ENCODE results near the gene CACNA1S.

CACNA1S gene

GRCh38 chr1:201111672-201112071 lies 554 bp downstream of the CACNA1S start:
- H3K4me3 ChIP-seq (ENCODE audit: low read depth, low read length): no peak overlapping the region
- TF ChIP-seq CTCF (IDR thresholded peaks at IDR 0.05; ENCODE audit: low read depth, low read length): no peak

- H3K4me3 ChIP-seq (ENCODE audit: low read depth, low read length): no peak overlapping the region
- no peak for TF ChIP-seq CTCF (IDR thresholded peaks at IDR 0.05; ENCODE audit: low read depth, low read length)
These were observed 1.1 kb downstream of the CACNA1S start for GRCh38 chr1:201111156-201111555.

- TF ChIP-seq CTCF (IDR thresholded peaks at IDR 0.05; ENCODE audit: low read depth, low read length): no peak
- H3K4me3 ChIP-seq (ENCODE audit: low read depth, low read length): no peak overlapping the region
These were observed 1.6 kb downstream of the CACNA1S start for GRCh38 chr1:201110616-201111015.

- no peak for TF ChIP-seq CTCF (IDR thresholded peaks at IDR 0.05; ENCODE audit: low read depth, low read length)
These were observed 2.1 kb downstream of the CACNA1S start for GRCh38 chr1:201110138-201110537.

GRCh38 chr1:201109651-201110050 lies 2.6 kb downstream of the CACNA1S start:
- no peak for TF ChIP-seq CTCF (IDR thresholded peaks at IDR 0.05; ENCODE audit: low read depth, low read length)
- H3K4me3 ChIP-seq (ENCODE audit: low read depth, low read length): no peak overlapping the region

More at GRCh38 chr1:201110138-201110537, 2.1 kb downstream of the CACNA1S start:
- H3K4me3 ChIP-seq (ENCODE audit: low read depth, low read length): no peak overlapping the region

- TF ChIP-seq CTCF (IDR thresholded peaks at IDR 0.05; ENCODE audit: low read depth, low read length): no peak
- no peak overlapping the region for H3K4me3 ChIP-seq (ENCODE audit: low read depth, low read length)
These were observed 3.6 kb downstream of the CACNA1S start for GRCh38 chr1:201108614-201109013.

- no peak overlapping the region for H3K4me3 ChIP-seq (ENCODE audit: low read depth, low read length)
- TF ChIP-seq CTCF (IDR thresholded peaks at IDR 0.05; ENCODE audit: low read depth, low read length): no peak
These were observed 6.5 kb downstream of the CACNA1S start for GRCh38 chr1:201105688-201106087.

All from WI38 (cell line).